Right lobe of liver (tissue), 4 donors: ENCODE measurements around the gene COTL1.

Source experiments
- CTCF ChIP-seq, 4 donors: fragments of 200-600 bp in 3 of 4; fragments of 450-650 bp in 1 of 4; IDR thresholded peaks; one replicate each; pipeline versions ENCODE4 v1.5.1 to v1.8.0; 2016 to 2022; ENCODE audit warnings: antibody characterized with exemption in 4 of 4, mild to moderate bottlenecking in 2 of 4
- POLR2A ChIP-seq: fragments of 450-650 bp; IDR thresholded peaks from one replicate; pipeline ENCODE4 v1.6.1; 2017; ENCODE audit warnings: antibody characterized with exemption, mild to moderate bottlenecking
- donor health status: DM: no; HTN: no; CAD: no.
- donor health status: DM: no; HTN: no; CAD: no.
- donor health status: DM: no; HTN: yes; CAD: no.

DNA sequence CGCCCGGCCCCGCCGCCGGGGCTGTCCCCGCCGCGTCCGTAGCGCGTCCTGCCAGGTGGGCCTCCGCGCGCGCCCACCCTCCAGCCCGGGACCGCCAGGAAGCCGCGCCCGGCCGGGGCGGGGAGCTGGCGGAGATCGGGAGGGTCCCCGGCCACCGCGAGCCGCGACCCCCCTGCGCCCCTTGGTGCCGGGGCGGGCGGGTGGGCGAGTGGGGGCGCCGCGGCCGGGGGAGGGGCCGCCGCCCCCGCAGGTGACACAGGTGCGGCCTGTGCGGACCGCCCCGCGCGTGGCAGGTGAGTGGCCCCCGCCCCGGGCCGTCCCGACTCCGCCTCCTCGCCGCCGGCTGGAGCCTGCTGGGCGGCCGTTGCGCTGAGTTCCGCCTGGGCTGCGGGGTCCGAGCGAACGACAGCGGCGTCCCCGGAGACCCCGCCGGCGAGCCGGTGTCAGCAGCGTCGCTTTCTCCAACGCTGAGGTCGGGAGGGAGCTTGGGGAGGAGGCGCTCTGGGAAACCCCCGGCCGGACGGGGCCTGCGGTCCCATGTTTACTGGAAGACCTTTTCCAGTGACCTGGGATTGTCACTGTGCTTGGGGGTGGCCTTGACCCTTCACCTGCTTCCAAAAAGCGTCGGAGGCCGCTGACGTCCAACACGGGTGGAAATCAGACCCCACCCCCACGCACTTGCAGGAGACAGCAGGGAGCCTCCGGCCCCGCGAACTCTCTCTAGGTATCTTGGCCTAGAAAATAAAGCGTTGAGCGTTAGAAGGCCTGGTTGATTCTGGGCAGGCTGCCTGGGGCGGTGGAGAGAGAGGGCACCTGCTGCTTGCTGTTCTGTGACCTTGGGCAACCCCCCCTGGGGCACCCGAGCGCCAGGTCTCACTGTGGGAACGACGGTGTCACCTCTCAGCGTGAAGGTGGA is 31.0 kb upstream of the COTL1 start:
- TF ChIP-seq CTCF (IDR thresholded peaks at IDR 0.05) (no peak), POLR2A (no peak)
